Parathyroid adenoma (tissue), 2 donors: ENCODE measurements around the gene LGI4.

Source experiments
- H2AFZ ChIP-seq: fragments of 300-600 bp; sonication (generic); one replicate; pipeline ENCODE4 v1.7.0; 2017; ENCODE audit warnings: antibody characterized with exemption, mild to moderate bottlenecking
- H3K27ac ChIP-seq: fragments of 300-600 bp; sonication (generic); one replicate; pipeline ENCODE4 v1.7.0; 2017
- H3K27me3 ChIP-seq: fragments of 300-600 bp; sonication (generic); one replicate; pipeline ENCODE4 v1.7.0; 2017; ENCODE audit warnings: low read length; ENCODE audit not compliant: control insufficient read depth, insufficient read depth
- H3K36me3 ChIP-seq: fragments of 300-600 bp; sonication (generic); one replicate; pipeline ENCODE4 v1.7.0; 2017; ENCODE audit warnings: low read length; ENCODE audit not compliant: control insufficient read depth, insufficient read depth
- H3K4me1 ChIP-seq: fragments of 300-600 bp; sonication (generic); one replicate; pipeline ENCODE4 v1.7.0; 2017; ENCODE audit warnings: control low read depth
- H3K4me2 ChIP-seq: fragments of 300-600 bp; sonication (generic); one replicate; pipeline ENCODE4 v1.7.0; 2017; ENCODE audit warnings: low read length
- H3K4me3 ChIP-seq: fragments of 300-600 bp; sonication (generic); one replicate; pipeline ENCODE4 v1.7.0; 2017; ENCODE audit warnings: low read depth, low read length
- H3K79me2 ChIP-seq: fragments of 300-600 bp; sonication (generic); one replicate; pipeline ENCODE4 v1.7.0; 2017; ENCODE audit warnings: control low read depth
- H3K9ac ChIP-seq: fragments of 300-600 bp; sonication (generic); one replicate; pipeline ENCODE4 v1.7.0; 2017; ENCODE audit warnings: mild to moderate bottlenecking
- H3K9me3 ChIP-seq: fragments of 300-600 bp; sonication (generic); one replicate; pipeline ENCODE4 v1.7.0; 2017; ENCODE audit warnings: low read length; ENCODE audit not compliant: control insufficient read depth
- TF ChIP-seq, protein P1 (sequence below): fragments of 300-600 bp; sonication (generic); IDR thresholded peaks from one replicate; pipeline ENCODE4 v1.7.0; 2017; ENCODE audit warnings: antibody characterized with exemption, mild to moderate bottlenecking
- donor health status: primary hyperparathyroidism.

Gene LGI4

DNA sequence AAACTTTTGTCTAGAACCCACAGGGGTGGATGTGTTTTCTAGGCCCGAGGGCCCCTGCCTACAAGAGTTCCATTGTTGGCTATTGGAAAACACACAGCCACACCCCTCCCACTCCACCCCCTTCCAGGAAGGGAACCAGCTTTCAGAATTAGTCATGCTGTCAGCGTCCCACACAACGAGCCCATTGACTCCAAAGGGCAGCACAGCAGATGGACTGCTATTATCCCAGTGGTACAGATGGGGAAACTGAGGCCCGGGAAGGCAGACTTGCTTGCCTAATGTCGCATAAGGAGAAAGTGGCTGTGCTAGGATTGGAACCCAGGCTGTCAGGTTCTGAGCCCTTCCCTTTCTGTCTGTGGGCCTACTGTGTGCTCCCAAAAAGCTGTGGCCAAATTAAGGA is 27.3 kb downstream of the LGI4 start:
- no peak overlapping the region for H2AFZ ChIP-seq
- TF ChIP-seq, protein P1, sequence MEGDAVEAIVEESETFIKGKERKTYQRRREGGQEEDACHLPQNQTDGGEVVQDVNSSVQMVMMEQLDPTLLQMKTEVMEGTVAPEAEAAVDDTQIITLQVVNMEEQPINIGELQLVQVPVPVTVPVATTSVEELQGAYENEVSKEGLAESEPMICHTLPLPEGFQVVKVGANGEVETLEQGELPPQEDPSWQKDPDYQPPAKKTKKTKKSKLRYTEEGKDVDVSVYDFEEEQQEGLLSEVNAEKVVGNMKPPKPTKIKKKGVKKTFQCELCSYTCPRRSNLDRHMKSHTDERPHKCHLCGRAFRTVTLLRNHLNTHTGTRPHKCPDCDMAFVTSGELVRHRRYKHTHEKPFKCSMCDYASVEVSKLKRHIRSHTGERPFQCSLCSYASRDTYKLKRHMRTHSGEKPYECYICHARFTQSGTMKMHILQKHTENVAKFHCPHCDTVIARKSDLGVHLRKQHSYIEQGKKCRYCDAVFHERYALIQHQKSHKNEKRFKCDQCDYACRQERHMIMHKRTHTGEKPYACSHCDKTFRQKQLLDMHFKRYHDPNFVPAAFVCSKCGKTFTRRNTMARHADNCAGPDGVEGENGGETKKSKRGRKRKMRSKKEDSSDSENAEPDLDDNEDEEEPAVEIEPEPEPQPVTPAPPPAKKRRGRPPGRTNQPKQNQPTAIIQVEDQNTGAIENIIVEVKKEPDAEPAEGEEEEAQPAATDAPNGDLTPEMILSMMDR, result no peak
- no peaks in the 10 kb centered on the region for H3K36me3 ChIP-seq
- no peaks in the 10 kb centered on the region for H3K79me2 ChIP-seq
- H3K9me3 ChIP-seq, result no peaks in the 10 kb centered on the region
- no peak overlapping the region for H3K27ac ChIP-seq
- no peaks in the 10 kb centered on the region for H3K4me1 ChIP-seq
- no peak overlapping the region for H3K4me3 ChIP-seq
- no peak overlapping the region for H3K4me2 ChIP-seq
- H3K27me3 ChIP-seq, result no peaks in the 10 kb centered on the region
- no peak overlapping the region for H3K9ac ChIP-seq

DNA sequence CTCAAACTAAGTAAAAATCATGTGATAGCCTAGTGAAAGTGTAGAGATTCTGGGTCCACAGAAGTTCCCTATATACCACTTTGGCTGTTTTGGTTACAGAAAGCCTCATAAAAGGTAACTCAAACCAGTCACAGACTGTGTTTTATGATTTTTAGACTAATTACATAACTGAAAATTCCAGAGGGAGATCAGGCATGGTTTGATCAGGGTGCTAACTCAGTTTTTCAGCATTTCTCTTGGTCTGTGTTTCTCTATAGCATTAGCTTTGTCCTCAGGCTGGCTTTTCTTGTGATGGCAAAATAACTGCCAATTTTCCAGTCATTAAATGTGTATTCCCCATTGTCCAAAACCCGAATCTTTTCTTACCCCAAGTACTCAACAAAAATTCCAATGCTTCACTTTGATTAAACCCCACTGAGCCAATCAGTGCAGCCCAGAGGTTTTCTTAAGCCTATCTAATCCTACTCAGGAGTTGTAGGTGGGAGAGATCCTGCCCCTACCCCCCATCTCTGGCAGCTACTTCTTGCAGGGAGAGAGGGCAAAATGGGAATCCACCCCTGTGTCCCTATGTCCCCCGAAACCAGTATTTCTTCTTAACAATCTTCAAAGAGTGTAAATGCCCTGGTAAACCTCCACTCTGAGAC is 27.8 kb downstream of the LGI4 start:
- Histone ChIP-seq H3K4me1 (no peaks in the 10 kb centered on the region), H3K27ac (no peak overlapping the region), H3K9ac (no peak overlapping the region), H3K4me2 (no peak overlapping the region), H3K4me3 (no peak overlapping the region), H3K27me3 (no peaks in the 10 kb centered on the region), H3K79me2 (no peaks in the 10 kb centered on the region), H3K9me3 (no peaks in the 10 kb centered on the region), H3K36me3 (no peaks in the 10 kb centered on the region), H2AFZ (no peak overlapping the region)
- TF ChIP-seq, protein P1, result no peak

DNA sequence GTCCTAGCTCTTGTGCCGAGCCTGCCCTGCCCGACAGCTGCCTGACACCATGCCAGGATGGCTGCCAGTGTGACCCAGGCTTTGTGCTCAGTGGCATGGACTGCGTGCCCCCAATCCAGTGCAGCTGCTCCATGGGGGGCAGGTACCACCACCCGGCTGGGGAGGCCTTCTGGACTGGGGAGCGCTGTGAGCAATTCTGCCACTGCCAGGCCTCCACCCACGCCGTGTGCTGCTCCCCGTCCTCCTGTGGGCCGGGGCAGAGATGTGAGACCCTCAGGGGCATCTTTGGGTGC is 28.6 kb downstream of the LGI4 start:
- H3K4me1 ChIP-seq, result no peaks in the 10 kb centered on the region
- no peak overlapping the region for H2AFZ ChIP-seq
- H3K4me3 ChIP-seq, result no peak overlapping the region
- H3K9ac ChIP-seq, result no peak overlapping the region
- H3K36me3 ChIP-seq, result no peaks in the 10 kb centered on the region
- H3K79me2 ChIP-seq, result no peaks in the 10 kb centered on the region
- TF ChIP-seq, protein P1, result no peak
- H3K27me3 ChIP-seq, result no peaks in the 10 kb centered on the region
- no peaks in the 10 kb centered on the region for H3K9me3 ChIP-seq
- no peak overlapping the region for H3K27ac ChIP-seq
- H3K4me2 ChIP-seq, result no peak overlapping the region

DNA sequence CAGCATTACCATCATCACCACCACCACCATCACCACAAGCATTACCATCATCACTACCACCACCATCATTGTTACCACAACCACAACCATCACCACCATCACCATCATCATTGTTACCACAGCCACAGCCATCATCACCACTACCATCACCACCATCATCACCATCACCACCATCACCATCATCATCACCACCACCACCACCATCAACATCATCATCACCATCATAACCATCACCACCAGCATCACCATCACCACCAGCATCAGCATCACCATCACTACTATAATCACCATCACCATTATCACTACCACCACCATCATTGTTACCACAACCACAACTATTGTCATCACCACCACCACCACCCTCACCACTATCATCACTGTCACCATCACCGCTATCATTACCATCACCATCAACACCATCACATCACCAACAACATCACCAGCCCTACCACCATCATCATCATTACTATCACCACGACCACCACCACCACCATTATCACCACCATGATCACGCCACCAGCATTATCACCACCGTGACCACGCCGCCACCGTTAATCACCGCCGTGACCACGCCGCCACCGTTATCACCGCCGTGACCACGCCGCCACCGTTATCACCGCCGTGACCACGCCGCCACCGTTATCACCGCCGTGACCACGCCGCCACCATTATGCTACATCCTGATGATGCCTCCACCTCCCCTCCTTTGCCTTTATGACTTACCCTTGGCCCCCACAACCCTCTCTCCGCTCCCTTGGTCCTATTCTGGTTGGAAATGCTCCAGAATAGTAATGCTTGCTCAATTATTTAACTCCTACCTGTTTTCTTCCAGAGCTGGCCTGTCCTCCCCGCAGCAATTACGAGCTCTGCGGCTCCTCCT is 29.2 kb downstream of the LGI4 start:
- H2AFZ ChIP-seq, result no peak overlapping the region
- H3K4me2 ChIP-seq, result no peak overlapping the region
- no peaks in the 10 kb centered on the region for H3K4me1 ChIP-seq
- no peak overlapping the region for H3K9ac ChIP-seq
- H3K9me3 ChIP-seq, result no peaks in the 10 kb centered on the region
- H3K27ac ChIP-seq, result no peak overlapping the region
- TF ChIP-seq, protein P1, result no peak
- H3K36me3 ChIP-seq, result no peaks in the 10 kb centered on the region
- no peak overlapping the region for H3K4me3 ChIP-seq
- H3K79me2 ChIP-seq, result no peaks in the 10 kb centered on the region
- H3K27me3 ChIP-seq, result no peaks in the 10 kb centered on the region

DNA sequence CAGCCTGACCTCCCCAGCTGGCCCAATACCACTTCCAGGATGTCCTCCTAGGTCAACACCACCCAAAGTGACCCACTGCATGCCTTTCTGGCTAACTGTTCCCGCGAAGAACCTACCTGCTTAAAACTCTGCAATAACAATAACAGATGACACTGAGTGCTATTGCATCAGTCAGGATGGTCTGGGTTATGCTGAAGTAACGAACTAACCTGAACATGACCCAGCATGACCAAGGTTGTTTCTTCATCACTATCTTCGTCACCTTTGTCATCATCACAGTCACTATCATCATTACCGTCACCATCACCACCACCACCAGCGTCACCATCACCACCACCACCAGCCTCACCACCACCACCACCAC is 29.8 kb downstream of the LGI4 start:
- Histone ChIP-seq H3K79me2 (no peaks in the 10 kb centered on the region), H3K27me3 (no peaks in the 10 kb centered on the region), H3K4me3 (no peak overlapping the region), H3K4me2 (no peak overlapping the region), H3K27ac (no peak overlapping the region), H3K9me3 (no peaks in the 10 kb centered on the region), H2AFZ (no peak overlapping the region), H3K4me1 (no peaks in the 10 kb centered on the region), H3K9ac (no peak overlapping the region), H3K36me3 (no peaks in the 10 kb centered on the region)
- TF ChIP-seq, protein P1, result no peak
